Measurements from ENCODE around the gene PRB3. TPM values are rescaled to one million over a fixed set of nuclear protein-coding genes. Genes with fewer than 3 reads are reported as not detected.

Gene PRB3
- polyA plus RNA-seq (ENCODE audit: insufficient read depth in 1 of 5, insufficient read length in 5 of 5, low replicate concordance in 1 of 5) = under 1 TPM in 2 of 5 donors, not detected in 3; 0.16 to 0.17 TPM
- long read RNA-seq, donor 1 = 0 reads
- long read RNA-seq, donor 2 = 0 reads
- long read RNA-seq, donor 3 = 0 reads
- long read RNA-seq, donor 4 = 0 reads
- long read RNA-seq, donor 5 = 0 reads
- long read RNA-seq, donor 6 = 0 reads
- long read RNA-seq, donor 7 = 0 reads
- long read RNA-seq, donor 8 = 0 reads

DNA sequence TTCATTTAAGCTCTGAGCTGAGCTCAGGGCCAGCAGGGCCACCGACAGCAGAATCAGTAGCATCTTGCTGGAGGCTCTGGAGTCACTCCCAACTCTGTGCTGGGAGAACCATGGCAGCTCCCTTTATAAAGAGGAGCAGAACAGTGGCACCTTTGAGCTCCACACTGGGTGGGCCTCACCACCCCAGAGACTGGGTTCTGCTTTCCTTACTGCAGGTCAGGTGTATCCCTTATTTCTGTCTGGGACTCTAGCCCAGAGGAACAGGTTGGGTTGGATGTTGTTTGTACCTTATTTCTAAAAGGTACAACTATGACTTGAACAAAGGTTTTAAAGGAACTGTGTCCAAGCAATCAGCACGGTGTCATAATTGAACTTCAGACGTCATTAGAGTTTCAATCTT, at the start of gene PRB3:
PRB3 (minus strand) TSS at position 101 of the 400 bp plus-strand sequence; CDS start at position 63, 38 bp downstream.
- no peak for DNase-seq

DNA sequence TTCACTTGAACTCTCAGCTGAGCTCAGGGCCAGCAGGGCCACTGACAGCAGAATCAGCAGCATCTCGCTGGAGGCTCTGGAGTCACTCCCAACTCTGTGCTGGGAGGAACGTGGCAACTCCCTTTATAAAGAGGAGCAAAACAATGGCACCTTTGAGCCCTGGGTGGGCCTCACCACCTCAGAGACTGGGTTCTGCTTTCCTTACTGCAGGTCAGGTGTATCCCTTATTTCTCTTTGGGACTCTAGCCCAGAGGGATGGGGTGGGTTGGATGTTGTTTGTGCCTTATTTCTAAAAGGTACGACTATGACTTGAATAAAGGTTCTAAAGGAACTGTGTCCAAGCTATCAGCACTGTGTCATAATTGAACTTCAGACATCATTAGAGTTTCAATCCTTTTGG, 40.8 kb upstream of the PRB3 start, which contains the start of gene PRB4:
PRB4 (minus strand) TSS at position 101 of the 400 bp plus-strand sequence; CDS start at position 63, 38 bp downstream.
- no peak for DNase-seq

DNA sequence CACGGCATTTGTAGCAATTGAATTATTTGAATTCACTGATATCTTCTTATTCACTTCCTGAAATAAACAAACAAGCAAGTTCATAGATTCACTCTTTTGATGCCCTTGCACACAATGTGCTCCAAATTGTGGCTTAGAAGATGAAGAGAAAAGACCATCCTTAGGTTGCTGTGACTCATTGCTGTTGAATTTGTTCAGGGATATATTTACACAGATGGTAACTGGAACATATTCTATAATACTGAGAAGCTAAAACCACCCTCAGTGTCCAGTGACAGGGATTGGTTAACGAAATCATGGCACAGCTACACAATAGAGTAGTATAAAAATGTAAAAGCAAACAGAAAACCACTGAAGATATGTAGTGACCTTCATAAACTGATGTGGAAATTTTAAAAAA, 37.6 kb upstream of the PRB3 start:
- DNase-seq = no peak

DNA sequence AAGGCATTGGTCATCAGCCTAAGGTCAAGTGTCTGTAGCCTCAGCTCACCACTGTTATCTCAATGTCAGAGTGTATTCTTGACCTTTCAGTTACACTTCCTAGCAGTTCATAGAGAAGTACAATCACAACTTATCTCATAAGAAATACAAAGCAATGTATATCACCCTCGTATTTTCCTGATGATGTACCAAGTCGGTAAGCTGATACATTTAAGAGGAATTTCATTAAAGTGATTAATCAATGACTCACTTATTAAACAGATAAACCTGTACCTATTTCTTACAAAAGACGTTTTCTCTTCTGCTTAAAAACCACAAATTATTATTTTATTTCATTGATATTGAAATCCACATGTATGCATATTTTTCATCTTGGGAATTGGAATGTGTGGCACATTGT, 3.9 kb upstream of the PRB3 start:
- no peak for DNase-seq

DNA sequence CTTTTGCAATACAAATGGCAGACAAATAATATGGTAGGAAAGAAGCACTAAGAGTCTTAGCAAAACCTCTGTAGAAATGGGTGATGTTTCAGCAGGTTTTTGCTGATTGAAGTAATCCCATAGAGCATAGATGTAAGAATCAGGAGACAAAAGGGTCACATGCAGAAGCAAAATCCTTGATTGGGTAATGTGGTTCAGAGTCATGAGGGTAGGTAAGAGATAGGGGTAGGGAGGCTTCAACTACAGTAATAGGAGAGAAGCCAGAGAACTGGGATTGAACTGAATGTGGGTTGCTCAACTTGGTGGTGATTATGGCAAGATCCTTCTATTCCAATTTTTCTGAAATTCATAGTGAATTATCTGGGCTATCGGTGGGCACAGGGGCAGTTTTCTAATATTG, 5.0 kb downstream of the PRB3 start:
- DNase-seq = no peak

DNA sequence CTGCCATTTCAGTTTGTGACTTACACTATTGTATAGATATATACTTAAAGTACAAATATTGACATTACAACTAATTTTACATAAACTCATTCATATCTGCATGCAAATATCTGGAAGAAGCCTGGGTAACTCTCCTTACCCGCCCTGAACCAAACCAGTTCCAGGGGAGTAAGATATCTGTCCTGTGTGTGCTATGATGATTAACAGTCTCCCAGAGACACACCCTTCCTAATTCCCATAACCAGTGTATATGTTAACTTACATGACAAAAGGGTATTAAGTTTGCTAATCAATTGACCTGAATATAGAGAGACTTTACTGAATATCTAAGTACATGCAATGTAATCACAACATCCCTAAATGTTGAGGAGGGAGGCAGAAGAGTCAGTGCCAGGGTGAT, 23.0 kb downstream of the PRB3 start:
- no peak for DNase-seq

DNA sequence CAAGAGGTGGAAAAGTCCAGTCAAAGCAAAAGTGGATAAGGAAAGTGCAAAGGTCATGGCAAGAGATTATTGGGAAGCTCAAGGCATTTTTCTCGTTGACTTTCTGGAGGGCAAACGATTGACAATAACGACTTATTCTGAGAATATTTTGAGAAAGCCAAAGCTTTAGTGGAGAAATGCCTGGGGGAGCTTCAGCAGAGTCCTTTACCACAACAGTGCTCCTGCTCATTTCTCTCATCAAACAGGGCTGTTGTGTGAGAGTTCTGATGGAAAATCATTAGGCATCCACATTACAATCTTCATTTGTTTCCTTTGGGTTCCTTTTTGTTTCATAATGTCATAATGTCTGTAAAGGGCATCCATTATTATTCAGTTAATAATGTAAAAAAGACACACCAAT, 26.9 kb downstream of the PRB3 start:
- no peak for DNase-seq

DNA sequence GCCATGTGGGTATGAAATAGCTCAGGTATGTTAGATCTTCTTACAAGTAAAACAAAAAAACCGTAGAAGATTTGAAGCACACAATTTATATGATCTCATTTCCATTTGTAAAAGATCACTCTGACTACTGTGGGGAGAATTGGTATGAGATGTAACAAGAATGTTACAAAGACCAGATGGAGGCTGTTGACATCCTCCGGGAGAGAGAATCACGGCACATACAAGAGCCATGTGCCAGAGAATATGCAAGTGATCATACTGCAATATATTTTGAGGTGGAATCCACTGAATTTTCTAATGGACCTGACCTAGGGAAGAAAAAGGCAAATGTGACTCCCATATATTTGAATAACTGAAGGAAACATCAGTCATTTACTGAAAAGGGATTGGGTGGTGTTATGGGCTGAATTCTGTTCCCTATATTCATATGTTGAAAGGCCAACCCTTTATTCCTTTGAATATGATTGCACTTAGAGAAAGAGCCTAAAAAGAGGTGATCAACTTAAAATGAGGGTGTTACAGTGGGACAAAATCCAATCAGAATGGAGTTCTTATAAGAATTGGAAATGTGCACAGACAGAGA, 29.1 kb downstream of the PRB3 start:
- DNase-seq = no peak

DNA sequence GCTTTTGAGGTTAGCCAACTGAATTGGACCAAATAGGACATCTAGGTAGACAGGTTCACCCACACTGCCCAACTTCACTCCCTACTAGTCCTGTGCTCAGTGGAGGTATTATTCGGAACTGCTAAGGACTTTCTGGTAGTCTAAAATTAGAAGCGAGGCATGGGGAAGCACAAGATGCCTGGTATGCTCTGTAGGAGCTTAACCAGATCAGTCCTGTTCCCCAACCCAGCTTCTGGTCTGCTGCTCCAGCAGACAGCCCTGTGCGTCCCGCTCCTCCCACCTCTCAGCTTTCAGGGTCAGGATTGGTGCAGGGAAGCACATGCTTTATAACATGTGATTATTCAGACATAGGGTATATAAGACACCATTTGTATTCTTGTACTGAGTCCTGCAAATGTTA, 31.2 kb downstream of the PRB3 start:
- DNase-seq = no peak

DNA sequence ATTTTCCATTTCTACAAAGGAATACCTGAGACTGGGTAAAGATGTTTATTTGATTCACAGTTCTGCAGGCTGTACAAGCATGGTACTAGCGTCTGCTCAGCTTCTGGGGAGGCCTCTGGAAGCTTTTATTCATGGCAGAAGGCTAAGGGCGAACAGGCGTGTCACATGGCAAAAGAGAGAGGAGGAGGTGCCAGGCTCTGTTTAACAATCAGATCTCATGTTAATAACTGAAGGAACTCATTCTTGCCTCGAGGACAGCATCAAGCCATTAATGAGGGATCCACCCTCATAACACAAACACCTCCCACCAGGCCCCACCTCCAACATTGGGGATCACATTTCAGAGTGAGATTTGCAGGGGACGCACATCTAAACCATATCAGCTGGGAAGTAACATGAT, 36.0 kb downstream of the PRB3 start:
- no peak for DNase-seq

DNA sequence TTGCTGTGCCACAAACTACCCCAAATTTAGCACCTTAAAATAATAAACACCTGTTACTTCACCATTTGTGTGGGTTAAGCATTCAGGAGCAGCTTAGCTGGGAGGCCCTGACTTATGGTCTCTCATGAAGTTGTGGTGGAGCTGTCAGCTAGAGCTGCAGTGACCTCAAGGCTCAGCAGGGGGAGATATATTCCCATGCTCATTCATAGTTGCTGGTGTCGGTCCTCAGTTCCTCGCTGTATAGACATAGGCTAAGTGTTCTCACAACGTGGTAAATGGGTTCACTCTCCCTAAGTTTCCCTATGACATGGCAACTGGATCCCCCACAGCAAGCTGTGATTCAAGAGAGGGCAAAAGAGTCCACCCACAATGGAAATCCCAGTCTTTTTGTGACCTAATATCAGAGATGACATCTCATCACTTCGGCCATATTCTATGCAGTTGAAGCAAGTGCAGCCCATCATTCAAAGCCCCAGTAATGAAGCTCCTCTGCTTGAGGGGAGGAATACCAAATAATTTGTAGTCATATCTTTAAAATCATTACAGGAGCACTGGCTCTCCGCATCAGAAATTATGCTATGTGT, 41.1 kb downstream of the PRB3 start:
- peak in 1 of 2 donors; percentile 4 for DNase-seq

DNA sequence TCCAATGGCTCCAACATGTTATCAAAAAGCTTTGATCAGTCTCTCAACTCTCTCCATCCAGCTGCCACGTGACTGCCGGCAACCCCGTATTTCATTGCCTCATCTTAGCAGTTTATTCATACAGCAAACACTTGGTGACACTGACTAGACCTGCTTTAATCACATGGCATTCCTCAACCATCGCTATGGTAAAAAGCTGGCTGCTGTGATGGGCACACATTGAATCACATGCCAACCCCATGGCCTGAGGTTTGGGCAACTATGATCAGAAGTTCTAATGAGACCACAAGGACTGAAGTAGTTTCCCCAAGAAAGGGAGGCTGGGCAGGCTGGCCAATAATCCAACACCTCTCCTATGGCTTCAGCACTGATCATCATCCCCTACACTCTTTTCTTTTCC, 42.1 kb downstream of the PRB3 start:
- no peak for DNase-seq

Other genes starting within 250 kb of the PRB3 start
- gene TAS2R19, start 247.1 kb downstream of the PRB3 start, polyA plus RNA-seq (ENCODE audit: insufficient read depth in 1 of 5, insufficient read length in 5 of 5, low replicate concordance in 1 of 5) = 1 to 10 TPM; 1.5 to 3.4 (median 2.5) TPM
- 1 to 10 TPM; 1.0 to 2.9 (median 2.1) TPM for gene TAS2R31, start 238.3 kb downstream of the PRB3 start, polyA plus RNA-seq (ENCODE audit: insufficient read depth in 1 of 5, insufficient read length in 5 of 5, low replicate concordance in 1 of 5)
- under 1 TPM in 4 of 5 donors, not detected in 1; 0.13 to 0.43 (median 0.32) TPM for gene TAS2R46, start 207.4 kb downstream of the PRB3 start, polyA plus RNA-seq (ENCODE audit: insufficient read depth in 1 of 5, insufficient read length in 5 of 5, low replicate concordance in 1 of 5)
- 1 to 10 TPM in 1 of 5 donors, under 1 TPM in 4; 0.27 to 1.0 (median 0.74) TPM for gene TAS2R43, start 177.4 kb downstream of the PRB3 start, polyA plus RNA-seq (ENCODE audit: insufficient read depth in 1 of 5, insufficient read length in 5 of 5, low replicate concordance in 1 of 5)
- under 1 TPM; 0.22 to 0.51 (median 0.23) TPM for gene TAS2R30, start 135.1 kb downstream of the PRB3 start, polyA plus RNA-seq (ENCODE audit: insufficient read depth in 1 of 5, insufficient read length in 5 of 5, low replicate concordance in 1 of 5)
- gene SMIM10L1, start 98.5 kb downstream of the PRB3 start, polyA plus RNA-seq (ENCODE audit: insufficient read depth in 1 of 5, insufficient read length in 5 of 5, low replicate concordance in 1 of 5) = 10 to 100 TPM; 11.9 to 15.3 (median 14.2) TPM
- gene TAS2R42, start 82.8 kb downstream of the PRB3 start, polyA plus RNA-seq (ENCODE audit: insufficient read depth in 1 of 5, insufficient read length in 5 of 5, low replicate concordance in 1 of 5) = not detected
- not detected for gene PRB4, start 40.7 kb upstream of the PRB3 start, polyA plus RNA-seq (ENCODE audit: insufficient read depth in 1 of 5, insufficient read length in 5 of 5, low replicate concordance in 1 of 5)
- gene PRB2, start 125.9 kb upstream of the PRB3 start, polyA plus RNA-seq (ENCODE audit: insufficient read depth in 1 of 5, insufficient read length in 5 of 5, low replicate concordance in 1 of 5) = under 1 TPM in 1 of 5 donors, not detected in 4; 0.29 TPM

Measured in right lung (tissue), 10 donors.